Upper lobe of left lung (tissue), 4 donors: Measurements from ENCODE around the gene SH3BGRL2.

Experiments used
- CTCF ChIP-seq, 6 experiments: fragments of 450-650 bp in 4 of 6; fragments of 200-600 bp in 2 of 6; sonication (generic) in 2 of 6; IDR thresholded peaks; one replicate each; pipeline ENCODE4 v1.5.1; 2016 to 2019; ENCODE audit warnings: antibody characterized with exemption in 6 of 6
- EP300 ChIP-seq, 4 donors: sonication (generic); formaldehyde crosslinking; IDR thresholded peaks; one replicate each; pipeline ENCODE4 v1.5.1; 2017; ENCODE audit warnings: antibody characterized with exemption in 4 of 4, control low read depth in 2 of 4

- TF ChIP-seq CTCF (IDR thresholded peaks at IDR 0.05): peak in 3 of 6 experiments; percentile 17 to 25 (median 21)
- no peak for TF ChIP-seq EP300 (IDR thresholded peaks at IDR 0.05)
Measured at GRCh38 chr6:79586548-79586947, 44.6 kb upstream of the SH3BGRL2 start.
